ENCODE data around the gene PLXND1.

Gene PLXND1

GRCh38 chr3:129599607-129600006 is 6.9 kb downstream of the PLXND1 start:
- no peak for DNase-seq

DNA sequence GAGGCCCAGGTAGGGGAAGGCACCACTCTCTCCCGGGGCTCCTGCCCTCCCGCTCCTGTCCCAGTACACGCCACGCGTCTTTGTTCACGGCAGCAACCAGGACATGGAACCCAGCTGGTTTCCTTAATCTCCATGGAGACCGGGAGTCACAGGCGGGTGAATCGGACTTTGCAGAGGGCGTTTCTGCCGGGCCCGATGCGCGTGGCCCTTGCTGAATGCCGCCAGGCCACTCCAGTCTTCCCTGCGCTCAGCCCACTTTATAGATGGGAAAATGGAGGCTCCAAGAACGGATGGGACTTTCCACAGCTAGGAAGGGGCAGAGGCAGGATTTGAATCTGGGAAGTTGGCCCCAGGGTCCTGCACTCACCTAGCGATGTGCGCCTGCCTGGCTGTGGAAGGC is 7.4 kb downstream of the PLXND1 start:
- DNase-seq, result no peak

DNA sequence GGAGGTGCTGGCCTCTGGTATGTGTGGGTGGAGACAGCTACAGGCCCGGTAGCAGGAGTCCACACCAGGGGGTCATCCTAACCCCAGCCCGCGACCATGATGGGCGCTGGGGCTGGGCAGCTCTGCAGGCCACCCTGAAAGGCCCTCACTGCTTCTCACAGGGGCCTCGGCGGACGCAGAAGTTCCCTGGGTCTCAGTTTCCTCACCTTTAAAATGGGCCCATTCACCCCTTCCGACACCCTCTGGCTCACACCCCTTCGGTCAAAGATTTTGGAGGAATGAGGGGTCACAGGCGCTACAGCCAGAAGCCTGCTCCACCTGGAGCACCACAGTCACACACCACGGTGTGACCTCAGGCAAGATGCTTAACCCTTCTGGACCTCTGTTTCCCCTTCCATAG is 8.0 kb downstream of the PLXND1 start:
- no peak for DNase-seq

DNA sequence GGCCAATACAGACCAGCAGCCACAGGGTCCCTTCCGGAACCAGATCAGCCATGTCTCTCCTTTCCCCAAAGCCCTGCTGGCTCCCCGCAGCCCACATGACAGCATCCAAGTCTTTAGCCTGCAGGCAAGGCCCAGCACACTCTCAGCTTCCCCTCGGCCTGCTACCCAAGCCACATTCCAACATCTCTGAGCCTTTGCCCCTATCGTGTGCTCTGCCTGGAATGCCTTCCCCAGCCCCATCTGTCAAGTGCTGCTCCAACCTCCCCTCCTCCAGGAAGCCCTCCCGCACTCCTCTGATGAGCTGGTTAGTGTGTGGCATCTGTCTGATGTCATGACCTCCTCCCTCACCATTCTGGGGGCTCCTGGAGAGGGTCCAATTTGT is 8.5 kb downstream of the PLXND1 start:
- no peak for DNase-seq

GRCh38 chr3:129597087-129597999 is 9.1 kb downstream of the PLXND1 start:
- DNase-seq, result peak in 2 of 3 experiments; percentile 80 to 90

- DNase-seq, result peak in 2 of 3 experiments; percentile 41 to 61
Measured at GRCh38 chr3:129596194-129597086, 10.0 kb downstream of the PLXND1 start.

DNA sequence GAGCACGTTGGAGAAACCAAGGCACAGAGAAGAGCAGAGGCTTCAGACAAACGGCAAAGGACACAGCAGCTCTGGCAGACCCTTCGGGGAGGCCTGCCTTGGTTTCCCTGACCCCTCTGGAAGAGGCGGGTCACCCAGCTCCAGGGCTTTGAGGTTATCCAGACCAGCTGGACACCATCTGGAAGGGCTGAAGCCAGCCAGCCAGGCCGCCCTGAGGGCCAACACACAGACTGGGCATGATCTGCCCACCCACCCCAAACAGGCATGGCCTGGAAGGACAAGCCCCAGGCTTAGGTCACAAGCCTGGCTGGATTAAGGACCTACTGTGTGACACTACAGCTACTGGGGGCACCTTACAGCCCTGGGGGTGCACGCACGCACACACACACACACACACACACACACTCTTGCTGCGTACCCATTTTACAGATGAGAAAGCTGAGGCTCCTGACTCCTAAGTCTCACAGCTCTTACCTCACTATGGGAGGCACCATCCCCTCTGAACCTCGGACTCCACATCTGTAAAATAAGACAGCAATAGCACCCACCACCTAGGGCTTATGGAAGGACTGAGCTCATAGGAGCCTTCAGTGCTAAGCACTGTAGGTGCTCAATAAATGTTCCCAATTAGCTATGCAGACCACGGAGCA is 10.8 kb downstream of the PLXND1 start:
- no peak for DNase-seq

- DNase-seq, result peak in 1 of 3 experiments; percentile 12
Measured at GRCh38 chr3:129594907-129595390, 11.5 kb downstream of the PLXND1 start.

GRCh38 chr3:129594409-129594808 is 12.1 kb downstream of the PLXND1 start:
- peak in 1 of 3 experiments; percentile 69 for DNase-seq

DNA sequence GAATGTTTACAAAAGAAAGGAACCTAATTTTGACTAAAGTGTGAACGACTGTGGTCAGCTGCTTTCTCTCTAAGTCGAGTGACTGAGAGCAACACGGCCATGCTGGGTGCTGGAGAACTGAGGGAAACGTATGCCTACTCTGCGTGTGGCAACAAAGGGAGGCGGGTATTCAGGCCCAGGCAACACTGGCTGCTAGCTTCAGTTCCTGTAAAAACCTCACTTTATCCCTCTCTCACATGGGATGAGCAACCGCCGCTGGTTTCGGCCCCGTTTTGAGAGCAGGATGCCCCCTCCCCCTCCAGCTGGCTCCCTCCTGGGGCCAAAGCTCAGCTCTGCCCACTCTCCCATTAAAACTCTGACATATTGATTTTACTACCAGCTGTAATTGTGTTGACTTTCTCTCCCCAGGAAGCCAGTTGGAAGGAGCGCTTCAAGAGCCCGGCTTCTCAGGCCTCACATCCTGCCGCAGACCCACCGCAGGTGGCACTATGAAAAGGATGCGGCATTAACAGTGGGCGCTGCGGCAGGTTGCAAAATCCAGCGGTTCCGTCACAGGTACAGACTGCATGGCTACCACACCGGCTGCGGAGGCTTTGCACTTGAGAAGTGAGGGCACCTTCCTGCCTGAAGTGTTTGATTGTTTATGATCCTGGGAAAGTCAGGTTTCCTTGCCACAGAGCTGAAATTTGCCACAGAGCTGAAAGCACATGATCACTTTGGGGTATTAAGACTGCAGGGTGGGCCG is 12.7 kb downstream of the PLXND1 start:
- peak; percentile 89 to 100 (median 98) for DNase-seq

DNA sequence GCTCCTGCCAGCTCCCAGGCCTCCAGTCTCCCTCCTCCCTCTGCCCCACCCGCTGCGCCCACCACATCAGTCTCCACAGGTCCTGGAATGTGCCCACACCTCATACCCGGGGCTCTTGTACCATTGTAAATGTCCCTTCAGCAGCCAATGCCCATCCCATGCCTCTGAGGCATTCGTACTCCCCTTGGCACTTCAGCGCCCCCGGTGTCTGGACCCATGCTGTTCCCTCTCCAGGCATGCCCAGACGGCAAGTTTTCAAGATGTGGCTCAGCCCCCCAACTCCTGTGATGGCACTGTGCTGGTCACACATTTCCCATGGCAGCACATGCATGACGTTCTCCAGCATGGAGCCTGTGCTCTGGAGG is 13.3 kb downstream of the PLXND1 start:
- peak in 1 of 3 experiments; percentile 58 for DNase-seq

DNA sequence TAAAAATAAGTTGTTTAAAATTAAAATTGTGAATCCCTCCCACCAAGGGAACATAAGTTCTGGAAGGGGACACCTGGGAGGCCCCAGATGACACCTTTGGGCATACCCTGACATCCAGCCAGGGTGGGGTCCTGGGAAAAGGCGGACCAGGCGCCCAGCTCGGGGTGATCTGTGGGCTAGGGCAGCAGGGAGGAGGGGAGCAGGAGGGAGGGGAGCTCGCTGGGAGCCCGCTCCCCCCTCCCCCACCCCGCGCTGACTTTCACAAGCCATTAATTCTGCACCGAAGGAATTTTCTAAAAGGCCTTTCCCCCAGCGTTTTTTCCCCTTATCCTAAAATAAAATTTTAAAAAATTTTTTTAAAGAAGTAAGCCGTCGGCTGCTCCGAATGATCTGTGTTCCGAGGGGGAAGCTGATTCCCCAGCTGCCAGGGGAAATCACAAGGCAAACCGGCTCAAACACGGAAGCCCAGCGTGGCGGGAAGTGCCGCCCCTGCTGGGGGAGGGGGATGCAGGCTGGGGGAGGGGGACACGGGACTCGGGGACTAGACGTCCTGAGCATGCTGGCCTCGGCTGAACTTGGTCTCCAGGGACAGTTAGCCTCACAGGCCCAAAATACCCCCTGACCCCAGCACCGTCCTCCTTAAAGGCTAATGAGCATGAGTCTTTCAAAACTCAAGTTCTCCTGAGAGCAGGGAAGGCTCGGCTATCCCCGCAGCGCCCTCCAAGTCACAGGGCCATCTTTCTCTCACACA is 13.9 kb downstream of the PLXND1 start:
- peak in 2 of 3 experiments; percentile 75 to 81 for DNase-seq

- DNase-seq, result peak in 2 of 3 experiments; percentile 42 to 51
Measured at GRCh38 chr3:129591932-129592331, 14.5 kb downstream of the PLXND1 start.

GRCh38 chr3:129590215-129590614 is 16.3 kb downstream of the PLXND1 start:
- no peak for DNase-seq

DNA sequence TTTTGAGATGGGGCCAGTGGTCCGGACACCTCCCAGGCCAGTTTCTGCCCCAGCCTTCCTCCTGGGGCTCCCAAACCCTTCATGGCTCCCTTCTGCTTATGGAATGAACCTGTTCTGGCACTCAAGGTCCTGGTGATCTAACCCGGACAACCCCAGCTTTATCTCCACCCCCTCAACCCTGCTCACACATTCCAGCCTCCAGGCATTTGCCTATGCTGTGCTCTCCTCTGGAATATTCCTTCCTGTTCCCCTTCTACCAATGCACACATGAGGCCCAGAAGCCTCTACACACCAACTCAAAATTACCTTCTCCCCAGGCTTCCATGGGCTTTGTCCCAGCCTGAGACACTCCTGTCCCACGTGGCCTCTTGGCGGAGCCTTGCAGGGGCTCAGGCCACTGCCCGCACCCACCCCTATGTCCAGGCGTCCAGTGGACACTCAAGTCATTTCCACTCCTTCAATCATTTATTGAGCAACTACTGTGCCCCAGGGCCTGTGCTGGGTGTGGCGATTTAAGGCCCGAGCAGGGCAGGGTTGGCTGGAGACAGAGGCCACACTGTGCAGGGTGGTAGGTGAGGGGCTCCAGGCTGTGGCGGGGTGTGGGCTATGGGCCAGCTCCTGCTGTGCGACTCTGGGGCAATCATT is 18.8 kb downstream of the PLXND1 start:
- no peak for DNase-seq

DNA sequence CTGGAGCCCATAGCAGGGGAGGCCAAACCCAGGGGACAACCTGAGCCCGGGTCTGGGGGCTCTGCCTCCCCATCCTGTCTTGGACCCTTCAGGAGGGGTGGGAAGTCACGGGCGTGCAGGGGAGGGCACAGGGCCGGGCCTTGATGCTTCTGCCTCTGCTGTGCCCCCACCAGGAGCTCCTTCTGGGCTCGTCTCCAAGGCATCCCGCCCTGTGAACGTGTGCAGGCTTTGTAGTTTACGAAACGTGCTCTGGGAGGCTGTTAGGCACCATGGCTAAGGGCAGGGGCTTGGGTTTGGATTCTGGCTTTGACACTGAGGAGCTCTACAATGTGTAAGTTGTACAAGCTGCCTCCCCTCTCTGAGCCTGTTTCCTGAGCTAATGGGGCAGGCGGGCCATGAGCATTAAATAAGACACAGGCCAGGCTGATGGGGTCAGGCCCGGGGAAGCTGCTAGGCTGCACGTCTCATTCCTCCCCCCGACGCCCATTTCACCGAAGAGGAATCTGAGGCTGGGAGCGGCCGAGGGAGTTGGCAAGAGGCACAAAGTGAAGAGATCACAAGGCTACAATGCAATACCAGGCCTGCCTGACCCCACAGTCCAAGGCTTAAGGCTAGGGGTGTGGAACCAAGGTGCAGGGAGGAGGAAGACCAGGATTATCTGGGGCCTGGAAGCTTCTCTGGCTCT is 19.6 kb downstream of the PLXND1 start:
- no peak for DNase-seq

- no peak for DNase-seq
Measured at GRCh38 chr3:129585949-129586657, 20.4 kb downstream of the PLXND1 start.

GRCh38 chr3:129584631-129585030 is 21.8 kb downstream of the PLXND1 start:
- DNase-seq, result no peak

DNA sequence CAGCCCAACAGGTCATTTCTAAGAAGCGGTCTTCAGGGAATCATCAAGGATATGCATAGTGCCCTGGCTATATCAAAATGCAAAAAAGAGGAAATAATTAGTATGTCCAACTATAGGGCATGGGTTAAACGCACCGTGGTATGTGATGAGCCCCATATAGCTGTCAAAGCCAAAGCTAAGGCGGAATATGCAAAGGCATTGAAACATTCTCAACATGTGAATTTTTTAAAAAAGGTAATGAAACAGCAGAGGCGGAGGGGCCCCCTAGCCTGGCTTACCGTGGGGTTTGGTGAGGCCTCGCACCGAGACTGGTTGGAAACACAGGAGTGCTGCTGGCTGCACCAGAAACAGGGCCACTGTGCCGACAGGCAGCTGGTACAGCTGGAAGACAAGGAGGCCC is 23.2 kb downstream of the PLXND1 start:
- no peak for DNase-seq

GRCh38 chr3:129582799-129583198 is 23.7 kb downstream of the PLXND1 start:
- DNase-seq, result no peak
